ENCODE data around the gene OR2L3. TPM values are rescaled to one million over a fixed set of nuclear protein-coding genes. Genes with fewer than 3 reads are reported as not detected.

The OR2L3 gene, protein sequence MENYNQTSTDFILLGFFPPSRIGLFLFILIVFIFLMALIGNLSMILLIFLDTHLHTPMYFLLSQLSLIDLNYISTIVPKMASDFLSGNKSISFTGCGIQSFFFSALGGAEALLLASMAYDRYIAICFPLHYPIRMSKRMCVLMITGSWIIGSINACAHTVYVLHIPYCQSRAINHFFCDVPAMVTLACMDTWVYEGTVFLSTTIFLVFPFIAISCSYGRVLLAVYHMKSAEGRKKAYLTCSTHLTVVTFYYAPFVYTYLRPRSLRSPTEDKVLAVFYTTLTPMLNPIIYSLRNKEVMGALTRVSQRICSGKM
- total RNA-seq, result not detected in 2 replicates

DNA sequence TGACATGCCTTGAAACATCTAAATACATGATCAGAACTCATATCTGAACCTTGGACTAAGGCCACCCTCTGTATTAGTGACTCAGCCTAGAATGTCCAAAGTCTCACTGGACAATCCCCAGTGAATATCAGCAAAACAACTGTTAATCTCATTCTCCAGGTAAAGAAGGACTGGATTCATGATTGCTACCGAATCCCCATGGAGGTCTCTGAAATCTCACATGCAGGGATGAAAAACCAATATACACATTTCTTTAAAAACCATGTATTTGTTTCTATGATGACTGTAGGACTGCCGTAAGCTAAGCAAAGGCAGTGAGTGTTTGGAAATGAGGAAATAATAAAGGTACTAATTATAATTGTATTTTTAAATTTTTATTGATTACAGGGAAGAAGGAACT, at the start of gene OR2L3:
Gene OR2L3, plus strand, starts transcription at position 301 of the 400 bp plus-strand sequence. CDS start 13,846 bp downstream, outside the sequence.

DNA sequence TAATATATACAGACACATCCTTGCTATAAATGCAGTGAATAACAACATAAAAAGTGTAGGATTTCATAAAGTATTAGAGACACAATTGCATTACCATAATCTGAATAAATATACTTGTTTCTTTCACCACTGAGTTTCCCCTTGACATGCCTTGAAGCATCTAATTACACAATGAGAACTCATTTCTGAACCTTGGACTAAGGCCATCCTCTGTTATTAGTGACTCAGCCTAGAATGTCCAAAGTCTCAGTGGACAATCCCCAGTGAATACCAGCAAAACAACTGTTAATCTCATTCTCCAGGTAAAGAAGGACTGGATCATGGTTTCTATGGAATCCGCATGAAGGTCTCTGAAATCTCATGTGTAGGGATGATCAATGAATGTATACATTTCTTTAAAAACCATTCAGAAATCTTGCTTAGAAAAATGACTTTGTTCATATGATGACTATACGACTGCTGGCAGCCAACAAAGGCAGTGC, 33.4 kb upstream of the OR2L3 start, which contains the start of gene OR2L5:
Gene OR2L5, plus strand, starts transcription at position 432 of the 482 bp plus-strand sequence. CDS start 8,288 bp downstream, outside the sequence.

DNA sequence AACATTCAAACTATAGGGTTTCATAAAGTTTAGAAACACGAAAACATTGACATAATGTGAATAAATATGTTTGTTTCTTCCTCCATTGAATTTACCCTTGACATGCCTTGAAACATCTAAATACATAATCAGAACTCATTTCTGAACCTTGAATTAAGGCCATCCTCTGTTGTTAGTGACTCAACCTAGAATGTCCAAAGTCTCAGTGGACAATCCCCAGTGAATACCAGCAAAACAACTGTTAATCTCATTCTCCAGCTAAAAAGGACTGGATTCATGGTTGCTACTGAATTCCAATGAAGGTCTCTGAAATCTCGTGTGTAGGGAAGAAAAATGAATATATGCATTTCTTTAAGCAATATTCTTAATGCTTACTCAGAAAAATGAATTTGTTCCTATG, 16.9 kb upstream of the OR2L3 start, which contains the start of gene OR2L2:
Gene OR2L2, plus strand, starts transcription at position 301 of the 400 bp plus-strand sequence. CDS start 8,198 bp downstream, outside the sequence.

DNA sequence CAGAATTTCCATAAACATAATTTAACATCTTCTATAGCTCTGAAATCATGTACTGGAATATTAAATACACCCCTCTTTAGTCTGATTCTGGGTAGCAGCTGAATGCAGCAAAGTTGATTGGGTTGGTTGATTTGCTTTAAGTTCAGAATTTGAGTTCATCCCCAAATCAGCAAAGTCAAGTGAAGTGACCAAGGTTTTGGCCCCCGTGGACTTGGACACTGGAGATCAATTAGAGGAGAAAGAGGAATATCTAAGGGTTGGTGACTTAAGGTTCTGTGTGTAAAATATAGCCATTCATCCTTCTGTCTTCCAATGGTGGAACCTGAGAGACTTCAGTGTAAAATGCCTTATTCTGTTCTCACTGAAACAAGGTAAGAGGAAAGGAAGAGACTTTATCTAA, 48.2 kb downstream of the OR2L3 start, which contains the start of gene OR2L13:
Gene OR2L13, plus strand, starts transcription at position 301 of the 400 bp plus-strand sequence. CDS start 4,192 bp downstream, outside the sequence.

Other genes starting within 250 kb of the OR2L3 start
- not detected in 2 replicates for gene OR14A16, start 222.7 kb upstream of the OR2L3 start, total RNA-seq
- not detected in 2 replicates for gene OR11L1, start 204.9 kb upstream of the OR2L3 start, total RNA-seq
- 0.14 and 0.18 TPM in 2 replicates for gene TRIM58, start 189.6 kb upstream of the OR2L3 start, total RNA-seq
- not detected in 2 replicates for gene OR2W3, start 151.2 kb upstream of the OR2L3 start, total RNA-seq
- not detected in 2 replicates for gene OR2T8, start 126.6 kb upstream of the OR2L3 start, total RNA-seq
- gene OR2AJ1, start 121.9 kb upstream of the OR2L3 start, total RNA-seq, result not detected in 2 replicates
- not detected in 2 replicates for gene OR2L8, start 98.0 kb upstream of the OR2L3 start, total RNA-seq
- not detected in 2 replicates for gene OR2AK2, start 81.6 kb upstream of the OR2L3 start, total RNA-seq
- not detected in 2 replicates for gene OR2L5, start 33.2 kb upstream of the OR2L3 start, total RNA-seq
- under 0.01 TPM in 1 of 2 replicates, not detected in the other for gene OR2L2, start 16.8 kb upstream of the OR2L3 start, total RNA-seq
- not detected in 2 replicates for gene OR2L13, start 48.3 kb downstream of the OR2L3 start, total RNA-seq
- not detected in 2 replicates for gene OR2M5, start 98.3 kb downstream of the OR2L3 start, total RNA-seq
- gene OR2M2, start 128.0 kb downstream of the OR2L3 start, total RNA-seq, result not detected in 2 replicates
- gene OR2M3, start 150.4 kb downstream of the OR2L3 start, total RNA-seq, result not detected in 2 replicates
- not detected in 2 replicates for gene OR2M4, start 184.6 kb downstream of the OR2L3 start, total RNA-seq
- gene OR2T33, start 231.1 kb downstream of the OR2L3 start, total RNA-seq, result not detected in 2 replicates